Activated CD8-positive, alpha-beta memory T cell treated with anti-CD3 and anti-CD28 coated beads for 4 hours (primary cell): ENCODE measurements around the gene KRTAP13-1.

Experiments
- DNase-seq, 2 donors: peaks; one replicate each; pipeline ENCODE4 v3.0.0-alpha.2; 2020; ENCODE audit warnings: low read depth in 2 of 2

Gene KRTAP13-1

GRCh38 chr21:30395731-30396130 lies at the start of gene KRTAP13-1:
Gene KRTAP13-1 (plus strand): TSS chr21:30396031. CDS start chr21:30396087, 56 bp downstream.
- no peak for DNase-seq

- no peak for DNase-seq
These were observed 47.3 kb upstream of the KRTAP13-1 start, which contains the start of gene KRTAP23-1 for GRCh38 chr21:30348506-30348905. Gene KRTAP23-1 (minus strand): TSS chr21:30348606. CDS start chr21:30348606, 0 bp downstream.

- no peak for DNase-seq
These were observed 46.3 kb upstream of the KRTAP13-1 start for GRCh38 chr21:30349572-30349971.

- DNase-seq: no peak
These were observed 44.3 kb upstream of the KRTAP13-1 start for GRCh38 chr21:30351534-30351933.

- DNase-seq: no peak
These were observed 41.4 kb upstream of the KRTAP13-1 start for GRCh38 chr21:30354308-30355005.

GRCh38 chr21:30355906-30356305 lies 39.9 kb upstream of the KRTAP13-1 start:
- no peak for DNase-seq

GRCh38 chr21:30372139-30372770 lies 23.6 kb upstream of the KRTAP13-1 start, which contains the start of gene KRTAP13-2:
Gene KRTAP13-2 (minus strand): TSS chr21:30372271. CDS start chr21:30372213, 58 bp downstream.
- no peak for DNase-seq

GRCh38 chr21:30382201-30382600 lies 13.6 kb upstream of the KRTAP13-1 start:
- DNase-seq: no peak

- DNase-seq: no peak
These were observed 4.3 kb upstream of the KRTAP13-1 start for GRCh38 chr21:30391492-30392025.

- DNase-seq: no peak
These were observed 13.1 kb downstream of the KRTAP13-1 start for GRCh38 chr21:30408782-30409494.

- no peak for DNase-seq
These were observed 20.2 kb downstream of the KRTAP13-1 start for GRCh38 chr21:30415993-30416392.

GRCh38 chr21:30425826-30426225 lies 30.0 kb downstream of the KRTAP13-1 start, which contains the start of gene KRTAP13-3:
Gene KRTAP13-3 (minus strand): TSS chr21:30425926. CDS start chr21:30425912, 14 bp downstream.
- DNase-seq: no peak

- DNase-seq: no peak
These were observed 30.9 kb downstream of the KRTAP13-1 start for GRCh38 chr21:30426731-30427130.

- DNase-seq: no peak
These were observed 34.4 kb downstream of the KRTAP13-1 start, which contains the start of gene KRTAP13-4 for GRCh38 chr21:30430170-30430655. Gene KRTAP13-4 (plus strand): TSS chr21:30430220. CDS start chr21:30430276, 56 bp downstream.

GRCh38 chr21:30434033-30434631 lies 38.3 kb downstream of the KRTAP13-1 start:
- DNase-seq: no peak

- DNase-seq: no peak
These were observed 41.3 kb downstream of the KRTAP13-1 start for GRCh38 chr21:30437010-30437565.

GRCh38 chr21:30439975-30440374 lies 44.1 kb downstream of the KRTAP13-1 start, which contains the start of gene KRTAP15-1:
Gene KRTAP15-1 (plus strand): TSS chr21:30440275. CDS start chr21:30440328, 53 bp downstream.
- no peak for DNase-seq

- DNase-seq: no peak
These were observed 47.4 kb downstream of the KRTAP13-1 start for GRCh38 chr21:30443226-30443625.

GRCh38 chr21:30444204-30444603 lies 48.4 kb downstream of the KRTAP13-1 start:
- no peak for DNase-seq
